HG02852 (cell line): ENCODE results near the gene COL5A1.
"Not testable (repeated sequence)": the region's sequence is repeated elsewhere in the genome, so short reads cannot be mapped to it uniquely, and the experiment has no call there.

ENCODE experiments used
- ATAC-seq: cut with Tn5 transposase; IDR thresholded peaks from one replicate; pipeline ENCODE4 v1.9.1; 2021; ENCODE audit warnings: mild to moderate bottlenecking, moderate library complexity; ENCODE audit not compliant: unreplicated experiment

COL5A1 gene

GRCh38 chr9:134676361-134676760 is 34.8 kb downstream of the COL5A1 start:
- no peak for ATAC-seq

DNA sequence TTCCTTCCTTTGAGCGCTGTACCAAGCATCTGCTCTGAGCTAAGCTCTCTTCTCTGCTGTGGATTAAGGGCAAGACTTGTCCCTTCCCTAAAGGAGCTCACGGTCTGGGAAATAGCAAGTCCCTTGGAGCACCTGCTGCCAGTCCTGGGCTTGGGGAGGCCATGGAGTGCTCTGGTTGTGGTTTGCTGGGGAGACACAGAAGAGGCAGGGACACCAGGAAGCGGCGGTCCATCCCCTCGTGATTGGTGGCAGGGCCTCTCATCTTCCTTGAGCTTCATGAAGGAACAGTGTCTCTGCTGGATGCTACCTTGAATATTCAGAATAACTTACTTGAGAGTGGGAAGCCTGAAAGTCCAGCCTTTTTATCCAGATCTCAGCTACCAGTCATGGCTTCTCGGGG is 35.3 kb downstream of the COL5A1 start:
- ATAC-seq = no peak

- no peak for ATAC-seq
These were observed 36.1 kb downstream of the COL5A1 start for GRCh38 chr9:134677743-134678142.

DNA sequence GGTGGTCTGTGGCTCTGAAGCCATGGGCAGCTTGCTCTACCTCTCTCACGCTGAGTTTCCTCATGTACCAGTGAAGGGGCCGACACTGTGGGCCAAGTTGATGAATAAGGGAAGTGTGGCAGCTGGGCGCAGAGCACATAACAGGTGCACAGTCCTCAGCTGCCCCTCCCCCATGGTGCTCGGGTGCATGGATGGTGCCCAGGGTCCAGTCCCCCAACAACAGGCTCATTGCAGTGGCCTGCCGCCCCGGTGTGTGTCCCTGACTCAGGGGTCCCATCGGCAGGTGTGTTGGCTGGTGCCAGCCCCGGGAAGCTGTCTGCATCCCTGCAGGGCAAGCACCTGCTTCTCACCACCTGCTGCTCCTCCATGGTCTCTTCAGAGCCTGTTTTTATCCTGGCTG is 36.6 kb downstream of the COL5A1 start:
- ATAC-seq = no peak

DNA sequence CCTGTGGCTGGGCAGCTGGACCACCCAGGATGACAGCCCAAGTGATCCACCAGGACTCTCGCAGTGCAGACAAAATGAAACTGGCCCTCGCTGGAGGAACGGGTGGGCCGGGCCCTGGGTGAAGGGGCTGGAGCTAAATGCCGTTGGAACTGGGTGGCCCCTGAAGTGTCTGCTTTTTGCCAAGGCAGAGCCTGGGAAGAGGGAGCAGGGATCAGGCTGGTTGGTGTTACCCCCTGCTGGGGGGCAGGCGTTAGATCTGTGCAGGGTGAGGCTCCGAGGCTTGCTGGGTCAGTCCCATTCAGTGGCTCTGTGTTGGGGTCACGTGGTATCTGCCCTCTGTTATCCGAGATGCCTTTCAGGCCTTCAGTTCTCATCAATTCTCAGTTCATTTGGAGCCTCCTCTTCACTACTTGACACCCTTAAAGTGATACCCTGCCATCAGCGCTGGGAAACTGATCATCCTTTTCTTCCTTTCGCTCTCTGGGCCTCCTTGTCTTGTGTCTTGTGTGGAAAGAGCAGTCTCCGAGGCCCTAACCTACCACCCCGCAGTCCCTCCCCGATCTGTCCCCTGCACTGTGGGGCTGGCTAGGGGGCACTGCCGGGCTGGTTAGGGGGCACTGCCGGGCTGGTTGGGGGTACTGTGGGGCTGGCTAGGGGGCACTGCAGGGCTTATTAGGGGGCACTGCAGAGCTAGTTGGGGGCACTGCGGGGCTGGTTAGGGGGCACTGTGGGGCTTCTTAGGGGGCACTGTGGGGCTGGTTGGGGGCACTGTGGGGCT is 37.3 kb downstream of the COL5A1 start:
- ATAC-seq = no peak

DNA sequence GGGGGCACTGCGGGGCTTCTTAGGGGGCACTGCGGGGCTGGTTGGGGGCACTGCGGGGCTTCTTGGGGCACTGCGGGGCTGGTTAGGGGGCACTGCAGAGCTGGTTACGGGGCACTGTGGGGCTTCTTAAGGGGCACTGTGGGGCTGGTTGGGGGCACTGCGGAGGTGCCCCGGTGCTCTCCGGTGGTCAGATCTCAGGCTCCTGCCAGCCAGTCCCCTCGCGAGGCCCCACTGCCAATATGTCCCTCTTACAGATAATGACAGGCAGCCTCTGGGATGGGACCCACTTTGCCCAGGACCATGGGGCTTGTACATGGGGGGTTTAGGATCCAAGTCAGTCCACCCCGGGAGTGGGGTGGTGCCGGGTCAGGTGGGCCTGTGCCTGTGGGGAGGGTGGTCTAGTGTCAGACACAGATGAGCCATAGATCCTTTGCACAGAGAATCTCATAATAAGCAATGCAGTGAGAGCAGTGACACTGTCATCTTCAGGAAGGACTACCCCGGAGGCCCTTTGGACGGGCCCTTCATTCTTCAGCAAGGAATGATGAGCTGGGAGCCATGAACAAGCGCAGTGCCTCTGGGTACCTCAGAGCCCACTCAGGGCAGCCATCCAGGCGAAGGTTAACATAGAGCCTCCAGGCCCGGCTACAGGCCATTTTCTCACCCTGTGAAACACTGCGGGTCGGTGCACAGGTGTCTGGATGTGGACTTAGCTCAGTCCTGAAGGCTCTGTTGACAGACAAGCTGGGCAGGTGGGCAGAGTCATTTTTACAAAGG is 38.2 kb downstream of the COL5A1 start:
- no peak for ATAC-seq

GRCh38 chr9:134680393-134681060 is 38.9 kb downstream of the COL5A1 start:
- no peak for ATAC-seq

DNA sequence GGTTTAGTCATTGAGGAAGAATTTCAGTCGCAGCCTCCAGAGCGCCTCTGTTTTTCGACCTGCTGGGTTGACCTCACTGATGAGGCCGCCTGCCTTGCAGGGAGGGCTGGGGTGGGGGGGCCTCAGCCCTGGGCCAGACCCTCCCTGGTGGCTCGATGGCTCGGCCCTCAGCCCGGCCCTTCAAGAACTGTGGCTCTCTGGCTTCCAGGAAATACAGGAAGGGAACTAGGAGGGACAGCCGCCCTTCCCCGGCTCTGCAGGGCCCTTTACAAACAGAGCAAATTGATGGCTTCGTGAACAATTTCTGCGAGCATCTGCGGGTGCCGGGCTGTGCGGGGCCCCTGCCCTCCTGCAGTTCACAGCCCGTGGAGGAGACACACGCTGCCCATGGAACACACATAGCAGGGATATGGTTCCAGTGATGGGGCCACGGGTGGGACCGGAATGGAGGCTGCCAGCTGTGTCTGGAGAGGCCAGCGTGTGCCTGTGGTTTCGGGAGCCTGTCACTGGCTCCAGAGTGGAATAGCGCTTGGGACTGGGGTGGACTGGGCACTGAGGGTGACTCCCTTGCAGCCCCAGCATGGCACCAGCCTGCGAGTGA is 39.6 kb downstream of the COL5A1 start:
- ATAC-seq = no peak

DNA sequence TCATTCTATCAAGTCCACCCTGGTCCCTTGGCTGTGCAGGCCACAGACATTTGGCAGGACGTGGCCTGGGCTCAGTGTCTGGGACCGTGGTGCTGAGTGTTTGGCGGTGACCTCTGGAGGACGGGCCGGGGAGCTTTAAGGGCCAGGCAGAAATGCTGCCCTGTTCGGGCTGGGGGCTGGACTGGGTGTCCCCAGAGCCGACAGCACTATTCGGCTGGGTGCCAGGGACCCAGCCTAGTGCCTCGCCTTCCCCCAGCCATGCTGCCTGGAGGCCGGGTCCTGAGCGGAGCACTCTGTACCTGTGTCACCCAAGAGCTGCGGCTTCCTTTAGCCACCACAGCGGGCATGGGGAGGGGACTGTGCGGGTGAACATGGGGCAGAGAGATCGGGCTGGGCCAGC is 40.4 kb downstream of the COL5A1 start:
- no peak for ATAC-seq

GRCh38 chr9:134682651-134683364 is 41.2 kb downstream of the COL5A1 start:
- ATAC-seq = no peak

DNA sequence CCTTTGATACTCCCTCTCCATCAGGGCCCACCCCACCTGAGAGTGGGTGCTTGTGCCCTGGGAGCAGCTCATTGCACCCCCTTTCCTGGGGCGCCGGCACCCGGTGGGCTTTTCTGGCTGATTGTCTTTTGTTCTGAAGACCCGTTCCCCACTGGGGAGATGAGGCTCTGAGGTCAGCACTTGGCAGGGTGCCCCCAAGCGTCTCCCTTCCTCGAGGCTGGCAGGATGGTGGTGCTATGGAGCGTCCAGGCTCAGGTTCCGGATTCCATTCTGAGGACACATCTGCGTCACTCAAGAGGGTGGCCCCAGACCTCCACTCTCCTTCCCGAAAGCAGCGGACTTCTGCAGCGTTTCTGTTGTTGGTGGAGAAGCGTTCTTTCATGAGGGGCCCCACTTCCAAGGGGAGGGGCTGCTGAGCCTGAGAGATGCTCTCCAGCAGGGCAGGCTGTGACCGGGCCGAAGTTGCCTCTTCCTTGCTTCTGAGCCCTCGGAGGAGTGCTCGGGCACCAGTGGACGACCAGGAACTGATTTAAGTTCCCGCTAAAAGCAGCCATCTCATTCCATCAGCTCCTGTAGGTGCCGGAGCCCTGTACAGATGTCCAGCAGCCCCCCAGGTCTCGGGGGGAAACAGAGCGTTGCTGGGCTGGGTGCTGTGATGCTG is 42.2 kb downstream of the COL5A1 start:
- no peak for ATAC-seq

DNA sequence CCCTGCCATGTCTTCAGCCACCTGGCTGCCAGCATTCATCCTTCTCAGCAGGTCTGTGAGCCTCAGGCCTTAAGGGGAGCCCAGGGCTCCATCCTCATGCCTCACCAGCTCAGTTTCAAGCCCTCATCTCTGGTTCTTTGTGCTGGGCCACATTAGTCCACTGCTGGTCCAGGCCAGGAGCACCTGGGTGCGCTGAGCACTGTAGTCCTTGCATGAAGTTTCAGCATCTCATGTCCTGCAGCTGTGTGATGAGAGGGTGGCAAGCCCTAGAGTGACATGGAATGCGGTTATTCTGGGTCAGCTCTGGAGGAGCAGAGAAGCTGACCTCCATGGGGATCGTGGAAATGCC is 42.7 kb downstream of the COL5A1 start:
- ATAC-seq = no peak

DNA sequence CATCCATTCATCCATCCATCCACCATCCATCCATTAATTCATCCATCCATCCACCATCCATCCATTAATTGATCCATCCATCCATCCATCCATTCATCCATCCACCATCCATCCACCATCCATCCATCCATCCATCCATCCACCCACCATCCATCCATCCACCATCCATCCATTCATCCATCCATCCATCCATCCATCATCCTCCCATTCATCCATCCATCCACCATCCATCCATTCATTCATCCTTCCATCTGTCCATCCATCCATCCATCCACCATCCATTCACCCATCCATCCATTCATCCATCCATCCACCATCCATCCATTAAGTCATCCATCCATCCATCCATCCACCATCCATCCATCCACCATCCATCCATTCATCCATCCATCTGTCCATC is 43.3 kb downstream of the COL5A1 start:
- ATAC-seq = not testable (repeated sequence)

DNA sequence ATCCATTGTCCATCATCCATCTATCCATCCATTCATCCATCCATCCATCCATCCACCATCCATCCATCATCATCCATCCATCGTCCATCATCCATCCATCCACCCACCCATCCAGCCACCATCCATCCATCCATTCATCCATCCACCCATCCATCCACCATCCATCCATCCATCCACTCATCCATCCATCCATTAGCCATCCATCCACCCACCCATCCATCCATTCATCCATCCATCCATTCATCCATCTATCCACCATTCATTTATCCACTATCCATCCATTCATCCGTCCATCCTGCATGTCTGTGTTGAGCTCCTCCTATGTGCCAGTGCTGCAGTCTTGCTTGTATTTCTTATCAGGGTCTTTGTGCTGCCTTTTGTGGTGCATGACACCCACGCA is 44.2 kb downstream of the COL5A1 start:
- no peak for ATAC-seq

- ATAC-seq = no peak
These were observed 45.3 kb downstream of the COL5A1 start for GRCh38 chr9:134686896-134687295.

GRCh38 chr9:134687556-134687955 is 46.0 kb downstream of the COL5A1 start:
- no peak for ATAC-seq

GRCh38 chr9:134688231-134688630 is 46.6 kb downstream of the COL5A1 start:
- ATAC-seq = no peak

DNA sequence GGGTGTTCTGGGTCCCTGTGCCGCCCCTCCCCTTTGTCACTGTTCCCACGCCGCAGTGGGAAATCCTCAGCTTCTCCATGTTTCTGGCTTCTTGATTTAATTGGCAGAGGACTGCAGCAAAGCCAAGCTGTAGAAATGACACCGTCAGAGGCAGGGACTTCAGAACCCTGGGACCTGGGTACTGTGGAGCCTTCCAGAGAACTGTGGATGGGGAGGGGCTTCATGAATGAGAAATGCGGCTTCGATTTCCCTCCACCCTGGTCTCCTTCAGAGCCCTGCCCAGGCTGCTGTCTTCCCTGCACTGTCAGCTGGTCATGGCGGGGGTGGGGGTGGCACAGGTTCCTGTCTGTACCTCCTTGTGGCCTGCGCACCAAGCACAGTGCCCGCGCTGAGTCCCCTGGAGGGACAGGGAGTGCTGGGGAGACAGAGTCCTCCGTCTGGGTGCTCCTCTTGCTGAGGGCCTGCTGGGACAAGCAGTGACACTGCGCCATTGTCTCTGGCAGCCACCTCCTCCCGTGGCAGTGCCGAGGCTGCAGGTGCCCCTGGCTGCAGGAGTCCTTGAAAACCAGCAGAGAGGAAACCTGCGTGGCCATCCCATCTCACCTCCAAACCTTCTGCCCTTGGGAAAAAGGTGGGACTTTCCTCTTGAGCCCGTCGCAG is 47.2 kb downstream of the COL5A1 start:
- ATAC-seq = no peak

GRCh38 chr9:134689321-134690181 is 47.9 kb downstream of the COL5A1 start:
- ATAC-seq = no peak
